Upper lobe of left lung (tissue), 6 donors: ENCODE results near the gene DSCAM. TPM values are rescaled to one million over a fixed set of nuclear protein-coding genes. Genes with fewer than 3 reads are reported as not detected.

Source experiments
- ATAC-seq, 2 donors: fragments of 200-7000 bp; cut with Tn5 transposase; one replicate each; pipeline ENCODE4 v1.9.1; 2022; ENCODE audit warnings: mild to moderate bottlenecking in 2 of 2, moderate library complexity in 2 of 2; ENCODE audit not compliant: low FRiP score in 2 of 2
- DNase-seq, 2 donors: peaks; one replicate each; pipeline ENCODE4 v3.0.0-alpha.2; 2019 to 2020
- H3K27ac ChIP-seq, 4 donors: fragments of 200-600 bp; sonication (generic); one replicate each; pipeline ENCODE4 v1.5.1; 2016 to 2019
- H3K27me3 ChIP-seq, 4 donors: fragments of 200-600 bp; sonication (generic); one replicate each; pipeline ENCODE4 v1.5.1; 2017 to 2019
- H3K36me3 ChIP-seq, 4 donors: fragments of 200-600 bp; sonication (generic); one replicate each; pipeline ENCODE4 v1.5.1; 2016 to 2019
- H3K4me1 ChIP-seq, 4 donors: fragments of 200-600 bp; sonication (generic); one replicate each; pipeline ENCODE4 v1.5.1; 2018 to 2019
- H3K4me3 ChIP-seq, 4 donors: fragments of 200-600 bp; sonication (generic); one replicate each; pipeline ENCODE4 v1.5.1; 2017 to 2019; ENCODE audit warnings: mild to moderate bottlenecking in 2 of 4, moderate library complexity in 1 of 4
- H3K9me3 ChIP-seq, 4 donors: fragments of 200-600 bp; sonication (generic); one replicate each; pipeline ENCODE4 v1.5.1; 2018 to 2019
- CTCF ChIP-seq, 6 experiments: fragments of 450-650 bp in 4 of 6; fragments of 200-600 bp in 2 of 6; sonication (generic) in 2 of 6; IDR thresholded peaks; one replicate each; pipeline ENCODE4 v1.5.1; 2016 to 2019; ENCODE audit warnings: antibody characterized with exemption in 6 of 6
- EP300 ChIP-seq, 4 donors: sonication (generic); formaldehyde crosslinking; IDR thresholded peaks; one replicate each; pipeline ENCODE4 v1.5.1; 2017; ENCODE audit warnings: antibody characterized with exemption in 4 of 4, control low read depth in 2 of 4
- POLR2A ChIP-seq, 4 donors: fragments of 450-650 bp; IDR thresholded peaks; one replicate each; pipeline ENCODE4 v1.5.1; 2016 to 2017; ENCODE audit warnings: antibody characterized with exemption in 4 of 4, mild to moderate bottlenecking in 2 of 4
- POLR2AphosphoS5 ChIP-seq, 2 donors: sonication (generic); formaldehyde crosslinking; IDR thresholded peaks; one replicate each; pipeline ENCODE4 v1.5.1; 2017; ENCODE audit warnings: antibody characterized with exemption in 2 of 2
- WGBS, 2 donors: methylation state at CpG; one replicate each; pipeline ENCODE4 v1.1.5; 2017 to 2018; 5-methylcytosine and 5-hydroxymethylcytosine counted together
- total RNA-seq, 6 donors: library from RNA; depleted of rRNA in 4 of 6; stranded (reverse); fragments of >200 nt in 4 of 6; gene quantifications; one replicate each; pipeline versions ENCODE4 v1.1.0 to v1.2.1, GENCODE V29; 2016 to 2021
- donor health status: DM: no; HTN: no; CAD: no; lungs with moderate emphysema.
- donor health status: DM: no; HTN: yes; CAD: no; lungs with severe emphysema.

DSCAM gene
- total RNA-seq, 6 donors from 2014 or later, result under 0.01 to 0.61 (median 0.26) TPM; not detected in 1

DNA sequence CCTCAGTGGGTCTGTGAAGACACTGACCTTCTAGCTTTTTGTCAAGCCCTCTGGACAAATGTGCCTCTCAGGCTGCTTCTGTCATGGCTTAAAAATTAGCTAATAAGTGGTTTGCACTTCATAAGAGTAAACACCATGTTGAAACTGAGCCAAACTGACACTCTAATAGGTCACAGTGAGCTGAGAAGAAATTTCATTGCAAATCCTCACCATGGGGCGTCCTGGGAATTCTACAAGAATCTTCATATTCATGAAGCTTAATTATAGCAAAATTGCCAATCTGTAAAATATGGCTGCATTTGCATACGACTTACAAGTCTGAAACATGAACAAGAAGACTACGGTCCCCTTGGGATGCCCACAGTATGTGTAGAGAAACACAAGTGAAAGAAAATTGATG lies 188.6 kb downstream of the DSCAM start:
- H3K36me3 ChIP-seq, result no peaks in the 10 kb centered on the region
- H3K4me3 ChIP-seq, result no peak overlapping the region
- H3K9me3 ChIP-seq, result no peaks in the 10 kb centered on the region
- H3K27me3 ChIP-seq, result no peaks in the 10 kb centered on the region
- no peak for ATAC-seq
- peaks cover 0 to 7% (median 3%) of the 10 kb centered on the region in 4 donors for H3K4me1 ChIP-seq
- no peak for DNase-seq
- H3K27ac ChIP-seq, result no peak overlapping the region
- TF ChIP-seq POLR2A (IDR thresholded peaks at IDR 0.05) (no peak), CTCF (IDR thresholded peaks at IDR 0.05) (no peak), POLR2AphosphoS5 (IDR thresholded peaks at IDR 0.05) (no peak), EP300 (IDR thresholded peaks at IDR 0.05) (no peak)
- 59 to 64% methylated on average over 3 of the region's 3 CpGs for WGBS, 2 donors

GRCh38 chr21:40652436-40652835 lies 194.5 kb downstream of the DSCAM start:
- TF ChIP-seq POLR2A (IDR thresholded peaks at IDR 0.05) (no peak), POLR2AphosphoS5 (IDR thresholded peaks at IDR 0.05) (no peak), EP300 (IDR thresholded peaks at IDR 0.05) (no peak), CTCF (IDR thresholded peaks at IDR 0.05) (no peak)
- H3K4me3 ChIP-seq, result no peak overlapping the region
- no peaks in the 10 kb centered on the region for H3K36me3 ChIP-seq
- DNase-seq (no peak), ATAC-seq (no peak)
- H3K9me3 ChIP-seq, result peaks cover 0 to 4% (median 0%) of the 10 kb centered on the region in 4 donors
- 50 to 59% methylated on average over 1 to 2 of the region's 2 CpGs for WGBS, 2 donors
- H3K27me3 ChIP-seq, result no peaks in the 10 kb centered on the region
- H3K27ac ChIP-seq, result no peak overlapping the region
- no peaks in the 10 kb centered on the region for H3K4me1 ChIP-seq

DNA sequence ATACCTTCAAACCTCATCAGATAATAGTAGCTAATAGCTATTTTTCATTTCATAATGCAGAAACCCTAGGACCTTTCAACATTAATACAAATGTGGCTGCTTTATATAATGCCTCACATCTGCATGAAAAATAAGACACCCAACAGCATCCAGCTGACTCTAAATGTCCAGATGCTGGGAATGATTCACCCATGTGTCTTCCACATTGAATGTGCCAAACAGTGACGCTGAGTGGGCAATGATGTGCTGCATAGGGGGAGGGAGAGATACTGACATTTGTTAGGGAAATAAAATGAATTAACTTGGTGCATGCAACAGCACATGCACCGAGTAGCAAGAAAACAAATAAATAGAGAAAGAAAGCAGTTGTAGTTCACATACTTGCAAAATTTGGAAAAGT lies 199.3 kb downstream of the DSCAM start:
- H3K27ac ChIP-seq, result no peak overlapping the region
- no peaks in the 10 kb centered on the region for H3K4me1 ChIP-seq
- TF ChIP-seq POLR2A (IDR thresholded peaks at IDR 0.05), result no peak
- H3K27me3 ChIP-seq, result no peaks in the 10 kb centered on the region
- H3K9me3 ChIP-seq, result peaks cover 0 to 12% (median 5%) of the 10 kb centered on the region in 4 donors
- DNase-seq, result no peak
- no peak overlapping the region for H3K4me3 ChIP-seq
- no peaks in the 10 kb centered on the region for H3K36me3 ChIP-seq
- ATAC-seq, result no peak
- WGBS, 2 donors, result 0 to 55% methylated on average over 2 of the region's 2 CpGs

- no peak for DNase-seq
- Histone ChIP-seq H3K36me3 (no peaks in the 10 kb centered on the region), H3K27me3 (no peaks in the 10 kb centered on the region), H3K27ac (no peak overlapping the region), H3K4me3 (no peak overlapping the region), H3K4me1 (no peaks in the 10 kb centered on the region), H3K9me3 (peaks cover 0 to 12% (median 5%) of the 10 kb centered on the region in 4 donors)
- no peak for TF ChIP-seq EP300 (IDR thresholded peaks at IDR 0.05)
- TF ChIP-seq CTCF (IDR thresholded peaks at IDR 0.05), result no peak
- no peak for TF ChIP-seq POLR2AphosphoS5 (IDR thresholded peaks at IDR 0.05)
- no peak for TF ChIP-seq POLR2A (IDR thresholded peaks at IDR 0.05)
- no peak for ATAC-seq
- WGBS, 2 donors, result 75 to 80% methylated on average over 3 of the region's 3 CpGs
Measured at GRCh38 chr21:40646651-40647050, 200.3 kb downstream of the DSCAM start.

- no peaks in the 10 kb centered on the region for H3K36me3 ChIP-seq
- H3K27ac ChIP-seq, result no peak overlapping the region
- no peak for ATAC-seq
- TF ChIP-seq CTCF (IDR thresholded peaks at IDR 0.05) (no peak), EP300 (IDR thresholded peaks at IDR 0.05) (no peak), POLR2A (IDR thresholded peaks at IDR 0.05) (no peak), POLR2AphosphoS5 (IDR thresholded peaks at IDR 0.05) (no peak)
- DNase-seq, result no peak
- H3K27me3 ChIP-seq, result no peaks in the 10 kb centered on the region
- no peak overlapping the region for H3K4me3 ChIP-seq
- 56 to 64% methylated on average over 7 of the region's 7 CpGs for WGBS, 2 donors
- no peaks in the 10 kb centered on the region for H3K4me1 ChIP-seq
- peaks cover 0 to 12% (median 3%) of the 10 kb centered on the region in 4 donors for H3K9me3 ChIP-seq
Measured at GRCh38 chr21:40641042-40641441, 205.9 kb downstream of the DSCAM start.
